SK-N-SH treated with all-trans-retinoic acid at 6 μM for 48 hours (cell line): Measurements from ENCODE around the gene HDAC4.

Experiments
- ATAC-seq: fragments of 200-7000 bp; cut with Tn5 transposase; 3 replicates; pipeline ENCODE4 v1.9.1; 2020; ENCODE audit warnings: mild to moderate bottlenecking, moderate library complexity
- CSRNP3 ChIP-seq: fragments of 250-450 bp; sonication (Bioruptor Pico); IDR thresholded peaks from 2 replicates; pipeline ENCODE4 v1.5.1; 2021; ENCODE audit warnings: mild to moderate bottlenecking, moderate library complexity
- ESRRG ChIP-seq: fragments of 250-450 bp; sonication (Bioruptor Pico); IDR thresholded peaks from 2 replicates; pipeline ENCODE4 v1.6.1; 2021; ENCODE audit warnings: mild to moderate bottlenecking
- GLIS3 ChIP-seq: fragments of 250-450 bp; sonication (Bioruptor Pico); IDR thresholded peaks from 2 replicates; pipeline ENCODE4 v1.5.0; 2020; ENCODE audit warnings: mild to moderate bottlenecking, moderate library complexity
- ISL1 ChIP-seq: fragments of 250-450 bp; sonication (Bioruptor Pico); IDR thresholded peaks from 2 replicates; pipeline ENCODE4 v2.1.2; 2022; ENCODE audit warnings: mild to moderate bottlenecking, moderate library complexity
- OSR1 ChIP-seq: fragments of 250-450 bp; sonication (Bioruptor Pico); IDR thresholded peaks from 2 replicates; pipeline ENCODE4 v1.8.0; 2022; ENCODE audit warnings: moderate library complexity, mild to moderate bottlenecking, inconsistent platforms
- PPARA ChIP-seq: fragments of 250-450 bp; sonication (Bioruptor Pico); IDR thresholded peaks from 2 replicates; pipeline ENCODE4 v1.5.0; 2020; ENCODE audit warnings: mild to moderate bottlenecking, borderline replicate concordance
- RARB ChIP-seq: fragments of 250-450 bp; sonication (Bioruptor Pico); IDR thresholded peaks from 2 replicates; pipeline ENCODE4 v1.8.0; 2021; ENCODE audit warnings: mild to moderate bottlenecking, moderate library complexity
- SNAI2 ChIP-seq: fragments of 250-450 bp; sonication (Bioruptor Pico); IDR thresholded peaks from 2 replicates; pipeline ENCODE4 v1.5.0; 2020; ENCODE audit warnings: mild to moderate bottlenecking, moderate library complexity
- TCF4 ChIP-seq: fragments of 250-450 bp; sonication (Bioruptor Pico); IDR thresholded peaks from 2 replicates; pipeline ENCODE4 v1.8.0; 2021; ENCODE audit warnings: mild to moderate bottlenecking, moderate library complexity, borderline replicate concordance
- ZFP3 ChIP-seq: fragments of 250-450 bp; sonication (Bioruptor Pico); IDR thresholded peaks from 2 replicates; pipeline ENCODE4 v1.5.0; 2020; ENCODE audit warnings: mild to moderate bottlenecking, moderate library complexity
- ZFP30 ChIP-seq: fragments of 450-650 bp; formaldehyde crosslinking; IDR thresholded peaks from 2 replicates; pipeline ENCODE4 v1.5.0; 2022; ENCODE audit warnings: mild to moderate bottlenecking, moderate library complexity
- ZNF565 ChIP-seq: fragments of 450-650 bp; formaldehyde crosslinking; conservative IDR thresholded peaks from 2 replicates; pipeline ENCODE4 v1.5.0; 2020; ENCODE audit warnings: low read depth, mild to moderate bottlenecking, moderate library complexity
- TF ChIP-seq, protein P1 (sequence below): fragments of 250-450 bp; sonication (Bioruptor Pico); IDR thresholded peaks from 2 replicates; pipeline ENCODE4 v1.5.0; 2020; ENCODE audit warnings: mild to moderate bottlenecking, moderate library complexity
- TF ChIP-seq, protein P2 (sequence below): fragments of 250-450 bp; sonication (Bioruptor Pico); IDR thresholded peaks from 2 replicates; pipeline ENCODE4 v1.5.1; 2020; ENCODE audit warnings: low read depth, mild to moderate bottlenecking, moderate library complexity
- TF ChIP-seq, protein P3 (sequence below): fragments of 250-450 bp; sonication (Bioruptor Pico); IDR thresholded peaks from 2 replicates; pipeline ENCODE4 v1.8.0; 2021; ENCODE audit warnings: low read depth, mild to moderate bottlenecking, moderate library complexity, borderline replicate concordance
- TF ChIP-seq, protein P4 (sequence below): fragments of 250-450 bp; sonication (Bioruptor Pico); IDR thresholded peaks from 2 replicates; pipeline ENCODE4 v1.8.0; 2020; ENCODE audit warnings: mild to moderate bottlenecking, moderate library complexity, borderline replicate concordance

HDAC4 gene

DNA sequence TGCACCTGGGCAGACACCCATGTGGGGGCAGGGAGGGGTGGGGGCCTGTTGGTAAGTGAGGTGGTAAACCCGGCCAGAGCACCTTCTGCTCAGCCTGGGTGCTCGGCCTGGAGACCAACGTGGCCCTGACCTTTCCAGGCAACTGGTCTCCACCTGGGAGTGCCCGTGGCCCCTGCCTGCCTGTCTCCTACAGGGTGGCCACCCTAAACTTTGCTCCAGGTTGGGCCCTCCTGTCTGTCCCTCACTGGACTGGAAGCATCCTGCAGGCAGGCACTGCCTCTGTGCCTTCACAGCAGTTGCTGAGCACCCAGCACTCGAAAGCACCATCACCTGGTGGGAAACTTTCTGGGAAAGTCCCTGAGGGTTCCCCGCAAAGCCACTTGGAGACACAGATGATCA, 381.6 kb downstream of the HDAC4 start (continued):
- TF ChIP-seq, protein P1, sequence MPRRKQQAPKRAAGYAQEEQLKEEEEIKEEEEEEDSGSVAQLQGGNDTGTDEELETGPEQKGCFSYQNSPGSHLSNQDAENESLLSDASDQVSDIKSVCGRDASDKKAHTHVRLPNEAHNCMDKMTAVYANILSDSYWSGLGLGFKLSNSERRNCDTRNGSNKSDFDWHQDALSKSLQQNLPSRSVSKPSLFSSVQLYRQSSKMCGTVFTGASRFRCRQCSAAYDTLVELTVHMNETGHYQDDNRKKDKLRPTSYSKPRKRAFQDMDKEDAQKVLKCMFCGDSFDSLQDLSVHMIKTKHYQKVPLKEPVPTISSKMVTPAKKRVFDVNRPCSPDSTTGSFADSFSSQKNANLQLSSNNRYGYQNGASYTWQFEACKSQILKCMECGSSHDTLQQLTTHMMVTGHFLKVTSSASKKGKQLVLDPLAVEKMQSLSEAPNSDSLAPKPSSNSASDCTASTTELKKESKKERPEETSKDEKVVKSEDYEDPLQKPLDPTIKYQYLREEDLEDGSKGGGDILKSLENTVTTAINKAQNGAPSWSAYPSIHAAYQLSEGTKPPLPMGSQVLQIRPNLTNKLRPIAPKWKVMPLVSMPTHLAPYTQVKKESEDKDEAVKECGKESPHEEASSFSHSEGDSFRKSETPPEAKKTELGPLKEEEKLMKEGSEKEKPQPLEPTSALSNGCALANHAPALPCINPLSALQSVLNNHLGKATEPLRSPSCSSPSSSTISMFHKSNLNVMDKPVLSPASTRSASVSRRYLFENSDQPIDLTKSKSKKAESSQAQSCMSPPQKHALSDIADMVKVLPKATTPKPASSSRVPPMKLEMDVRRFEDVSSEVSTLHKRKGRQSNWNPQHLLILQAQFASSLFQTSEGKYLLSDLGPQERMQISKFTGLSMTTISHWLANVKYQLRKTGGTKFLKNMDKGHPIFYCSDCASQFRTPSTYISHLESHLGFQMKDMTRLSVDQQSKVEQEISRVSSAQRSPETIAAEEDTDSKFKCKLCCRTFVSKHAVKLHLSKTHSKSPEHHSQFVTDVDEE = no peak
- no peak for TF ChIP-seq ISL1 (CRISPR knock-in tag)
- TF ChIP-seq ZFP30 (CRISPR knock-in tag) = no peak

DNA sequence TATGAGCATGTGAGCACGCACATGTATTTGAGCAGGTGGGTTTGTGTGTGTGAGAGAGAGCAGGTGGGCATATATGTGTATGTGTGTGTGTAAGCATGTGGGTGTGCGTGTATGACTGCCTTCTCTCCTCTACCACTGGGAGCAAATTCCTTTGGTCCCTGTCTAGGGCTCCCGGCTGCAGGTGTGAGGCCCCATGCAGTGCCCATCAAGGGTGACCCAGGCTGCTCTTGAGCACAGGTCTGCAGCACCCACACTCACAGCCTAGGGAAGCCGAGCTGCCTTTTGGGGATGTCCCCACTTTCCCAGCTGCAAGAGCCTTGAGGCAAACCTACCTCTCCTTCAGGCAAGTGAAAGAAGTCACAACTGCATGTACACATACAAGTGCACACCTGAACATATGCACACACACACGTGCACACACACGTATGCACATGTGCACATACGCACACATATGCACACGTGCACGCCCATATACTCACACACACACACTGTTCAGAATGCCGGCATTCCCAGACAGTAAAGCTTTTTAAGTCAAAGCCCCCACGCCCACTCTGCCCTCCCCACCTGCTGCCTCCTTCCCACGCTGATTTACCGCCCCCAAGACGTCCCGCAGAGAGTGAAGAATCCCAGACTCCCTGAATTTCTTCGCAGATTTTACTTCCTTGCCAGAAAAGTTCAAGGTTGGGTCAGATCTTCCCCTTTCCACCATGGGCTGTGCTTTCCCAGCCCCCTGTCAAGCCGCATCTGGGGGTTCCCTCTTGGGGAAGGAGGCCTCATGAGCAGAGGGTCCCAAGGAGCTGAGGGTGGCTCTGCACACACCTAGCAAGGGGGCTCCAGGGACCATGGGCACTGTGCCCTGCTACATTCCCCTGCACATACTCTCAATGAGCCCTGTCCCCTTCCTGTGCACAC, 382.3 kb downstream of the HDAC4 start:
- no peak for ATAC-seq
- TF ChIP-seq, protein P2, sequence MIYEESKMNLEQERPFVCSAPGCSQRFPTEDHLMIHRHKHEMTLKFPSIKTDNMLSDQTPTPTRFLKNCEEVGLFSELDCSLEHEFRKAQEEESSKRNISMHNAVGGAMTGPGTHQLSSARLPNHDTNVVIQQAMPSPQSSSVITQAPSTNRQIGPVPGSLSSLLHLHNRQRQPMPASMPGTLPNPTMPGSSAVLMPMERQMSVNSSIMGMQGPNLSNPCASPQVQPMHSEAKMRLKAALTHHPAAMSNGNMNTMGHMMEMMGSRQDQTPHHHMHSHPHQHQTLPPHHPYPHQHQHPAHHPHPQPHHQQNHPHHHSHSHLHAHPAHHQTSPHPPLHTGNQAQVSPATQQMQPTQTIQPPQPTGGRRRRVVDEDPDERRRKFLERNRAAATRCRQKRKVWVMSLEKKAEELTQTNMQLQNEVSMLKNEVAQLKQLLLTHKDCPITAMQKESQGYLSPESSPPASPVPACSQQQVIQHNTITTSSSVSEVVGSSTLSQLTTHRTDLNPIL = no peak
- TF ChIP-seq, protein P3, sequence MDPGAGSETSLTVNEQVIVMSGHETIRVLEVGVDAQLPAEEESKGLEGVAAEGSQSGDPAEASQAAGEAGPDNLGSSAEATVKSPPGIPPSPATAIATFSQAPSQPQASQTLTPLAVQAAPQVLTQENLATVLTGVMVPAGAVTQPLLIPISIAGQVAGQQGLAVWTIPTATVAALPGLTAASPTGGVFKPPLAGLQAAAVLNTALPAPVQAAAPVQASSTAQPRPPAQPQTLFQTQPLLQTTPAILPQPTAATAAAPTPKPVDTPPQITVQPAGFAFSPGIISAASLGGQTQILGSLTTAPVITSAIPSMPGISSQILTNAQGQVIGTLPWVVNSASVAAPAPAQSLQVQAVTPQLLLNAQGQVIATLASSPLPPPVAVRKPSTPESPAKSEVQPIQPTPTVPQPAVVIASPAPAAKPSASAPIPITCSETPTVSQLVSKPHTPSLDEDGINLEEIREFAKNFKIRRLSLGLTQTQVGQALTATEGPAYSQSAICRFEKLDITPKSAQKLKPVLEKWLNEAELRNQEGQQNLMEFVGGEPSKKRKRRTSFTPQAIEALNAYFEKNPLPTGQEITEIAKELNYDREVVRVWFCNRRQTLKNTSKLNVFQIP (CRISPR knock-in tag) = no peak
- TF ChIP-seq SNAI2 (CRISPR knock-in tag) (no peak), ZFP3 (CRISPR knock-in tag) (no peak), ISL1 (CRISPR knock-in tag) (no peak), GLIS3 (CRISPR knock-in tag) (no peak)
- TF ChIP-seq, protein P1 = no peak
- TF ChIP-seq, all 23 proteins: peak for 0

- ATAC-seq = no peak
- no peak for TF ChIP-seq TCF4 (CRISPR knock-in tag)
- TF ChIP-seq, protein P4, sequence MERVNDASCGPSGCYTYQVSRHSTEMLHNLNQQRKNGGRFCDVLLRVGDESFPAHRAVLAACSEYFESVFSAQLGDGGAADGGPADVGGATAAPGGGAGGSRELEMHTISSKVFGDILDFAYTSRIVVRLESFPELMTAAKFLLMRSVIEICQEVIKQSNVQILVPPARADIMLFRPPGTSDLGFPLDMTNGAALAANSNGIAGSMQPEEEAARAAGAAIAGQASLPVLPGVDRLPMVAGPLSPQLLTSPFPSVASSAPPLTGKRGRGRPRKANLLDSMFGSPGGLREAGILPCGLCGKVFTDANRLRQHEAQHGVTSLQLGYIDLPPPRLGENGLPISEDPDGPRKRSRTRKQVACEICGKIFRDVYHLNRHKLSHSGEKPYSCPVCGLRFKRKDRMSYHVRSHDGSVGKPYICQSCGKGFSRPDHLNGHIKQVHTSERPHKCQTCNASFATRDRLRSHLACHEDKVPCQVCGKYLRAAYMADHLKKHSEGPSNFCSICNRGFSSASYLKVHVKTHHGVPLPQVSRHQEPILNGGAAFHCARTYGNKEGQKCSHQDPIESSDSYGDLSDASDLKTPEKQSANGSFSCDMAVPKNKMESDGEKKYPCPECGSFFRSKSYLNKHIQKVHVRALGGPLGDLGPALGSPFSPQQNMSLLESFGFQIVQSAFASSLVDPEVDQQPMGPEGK = no peak
- TF ChIP-seq CSRNP3 = no peak
- TF ChIP-seq OSR1 = no peak
- TF ChIP-seq ZFP3 (CRISPR knock-in tag) = no peak
- TF ChIP-seq, protein P1 = no peak
- TF ChIP-seq PPARA (CRISPR knock-in tag) = no peak
- no peak for TF ChIP-seq RARB
- TF ChIP-seq, protein P2 = no peak
- TF ChIP-seq ESRRG = no peak
- TF ChIP-seq ISL1 (CRISPR knock-in tag) = no peak
- no peak for TF ChIP-seq ZNF565
Observed at GRCh38 chr2:239017491-239018098, 383.2 kb downstream of the HDAC4 start.
